ENCODE results near the gene CFAP70.
"Not testable (repeated sequence)": the region's sequence is repeated elsewhere in the genome, so short reads cannot be mapped to it uniquely, and the experiment has no call there.

Gene CFAP70

GRCh38 chr10:73258612-73259011 lies 100.1 kb downstream of the CFAP70 start:
- not testable (repeated sequence) for DNase-seq (ENCODE audit: low read depth in 2 of 2, low spot score in 1 of 2)

DNA sequence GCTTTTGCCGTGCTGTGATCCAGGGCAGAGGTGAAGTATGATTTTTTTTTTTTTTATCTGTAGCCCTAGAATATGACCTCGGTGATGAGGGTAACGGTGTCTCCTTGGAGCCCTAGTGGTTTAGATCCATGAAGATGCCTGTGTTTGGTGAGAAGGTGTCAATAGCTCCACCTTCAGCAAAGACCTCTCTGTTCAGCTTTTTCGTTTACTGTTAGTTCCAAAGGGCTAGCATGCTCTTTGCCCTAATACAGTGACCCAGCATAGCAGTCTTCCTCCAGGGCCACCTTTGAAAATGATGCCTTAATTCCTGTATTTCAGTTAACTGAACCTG lies 105.5 kb downstream of the CFAP70 start:
- DNase-seq (ENCODE audit: low read depth in 2 of 2, low spot score in 1 of 2) = no peak

- peak; percentile 75 to 80 for DNase-seq (ENCODE audit: low read depth in 2 of 2, low spot score in 1 of 2)
These were observed 106.0 kb downstream of the CFAP70 start, which contains the start of gene MRPS16 for GRCh38 chr10:73252445-73253224. Gene MRPS16, minus strand, starts transcription at chr10:73252644. Its CDS starts 162 bp downstream, at chr10:73252482.

GRCh38 chr10:73251683-73252444 lies 106.8 kb downstream of the CFAP70 start:
- no peak for DNase-seq (ENCODE audit: low read depth in 2 of 2, low spot score in 1 of 2)

DNA sequence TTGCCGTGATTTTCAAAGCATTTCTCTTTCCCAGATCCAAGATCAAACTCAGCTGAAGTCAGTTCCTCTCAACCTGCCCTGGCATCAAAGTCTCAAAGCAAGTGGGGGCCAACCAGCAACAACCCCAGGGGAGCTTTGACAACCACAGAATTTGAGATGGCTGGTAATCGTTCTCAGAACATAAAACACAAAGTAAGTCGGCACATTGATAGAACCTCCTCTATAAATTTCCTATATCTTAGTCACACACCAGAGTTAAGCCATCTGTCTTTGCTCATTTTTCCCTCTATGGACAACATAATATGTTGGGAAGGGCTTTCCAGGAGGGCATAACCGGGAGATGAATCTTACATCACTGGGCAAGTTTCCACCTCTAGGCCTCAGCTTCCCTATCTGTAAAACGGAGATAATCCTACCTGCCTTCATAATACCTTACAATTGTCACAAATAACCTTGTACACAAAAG lies 110.4 kb downstream of the CFAP70 start:
- DNase-seq (ENCODE audit: low read depth in 2 of 2, low spot score in 1 of 2) = no peak

- DNase-seq (ENCODE audit: low read depth in 2 of 2, low spot score in 1 of 2) = no peak
These were observed 111.0 kb downstream of the CFAP70 start for GRCh38 chr10:73247509-73248258.

GRCh38 chr10:73246646-73247508 lies 111.8 kb downstream of the CFAP70 start, which contains the start of gene DNAJC9:
Gene DNAJC9, minus strand, starts transcription at chr10:73247255. Its CDS starts 66 bp downstream, at chr10:73247189.
- peak; percentile 94 to 95 for DNase-seq (ENCODE audit: low read depth in 2 of 2, low spot score in 1 of 2)

DNA sequence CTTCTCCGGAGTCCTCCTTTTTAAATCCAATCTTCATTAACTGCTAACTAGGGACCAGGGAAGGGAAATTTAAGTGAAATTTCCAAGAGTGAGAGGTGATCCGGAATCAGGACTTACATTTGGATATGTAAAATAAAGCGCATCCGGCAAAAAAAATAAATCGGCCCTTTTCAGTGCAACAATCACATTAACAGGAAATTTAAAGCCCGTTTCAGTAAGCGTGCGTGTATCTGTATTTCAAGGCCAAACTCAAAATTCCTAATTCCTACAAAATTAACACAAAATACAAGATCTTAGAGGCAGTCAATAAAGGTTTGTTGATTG lies 112.4 kb downstream of the CFAP70 start:
- DNase-seq (ENCODE audit: low read depth in 2 of 2, low spot score in 1 of 2) = no peak

DNA sequence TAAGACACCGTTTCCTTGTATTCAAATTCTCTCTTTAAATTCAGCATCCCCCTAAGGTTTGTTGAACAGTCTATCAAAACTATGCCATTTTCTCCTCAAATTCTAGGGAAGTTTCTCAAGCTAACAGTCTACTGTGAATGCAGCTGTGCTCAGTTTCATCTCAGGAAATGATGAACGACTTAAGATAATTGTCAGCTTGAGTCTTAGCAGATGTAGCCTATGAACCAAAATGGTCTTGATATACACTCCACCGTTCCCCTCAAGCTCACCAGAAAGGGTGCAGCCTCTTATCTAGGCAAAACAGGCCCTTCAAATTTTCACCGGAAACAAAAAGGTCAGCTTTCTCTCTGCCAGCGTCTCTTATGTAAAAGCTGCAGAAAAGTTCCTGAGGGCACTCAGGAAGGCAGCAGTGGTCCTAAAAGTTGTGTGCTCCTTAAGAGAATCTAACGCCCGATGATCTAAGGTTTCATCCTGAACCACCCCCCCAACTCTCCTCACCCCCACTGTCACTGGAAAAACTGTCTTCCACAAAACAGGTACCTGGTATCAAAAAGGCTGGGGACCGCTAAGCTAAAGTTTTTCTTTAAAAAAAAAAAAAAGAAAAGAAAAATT lies 113.7 kb downstream of the CFAP70 start:
- DNase-seq (ENCODE audit: low read depth in 2 of 2, low spot score in 1 of 2) = no peak

DNA sequence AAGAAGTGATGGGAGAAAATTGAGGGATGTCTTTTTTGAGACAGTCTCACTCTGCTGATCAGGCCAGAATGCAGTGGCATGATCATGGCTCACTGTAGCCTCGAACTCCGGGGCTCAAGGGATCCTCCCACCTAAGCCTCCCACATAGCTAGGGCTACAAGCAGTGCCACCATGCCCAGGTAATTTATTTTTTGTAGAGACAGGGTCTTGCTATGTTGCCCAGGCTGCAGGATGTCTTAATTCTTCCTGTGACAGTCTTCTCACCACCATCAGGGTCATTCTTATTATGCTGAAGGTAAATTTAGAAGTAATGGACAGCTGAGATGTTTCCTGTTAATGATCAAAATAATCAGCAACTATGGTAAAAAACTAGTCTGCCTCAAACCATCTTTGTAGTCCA lies 118.8 kb downstream of the CFAP70 start:
- DNase-seq (ENCODE audit: low read depth in 2 of 2, low spot score in 1 of 2) = no peak

DNA sequence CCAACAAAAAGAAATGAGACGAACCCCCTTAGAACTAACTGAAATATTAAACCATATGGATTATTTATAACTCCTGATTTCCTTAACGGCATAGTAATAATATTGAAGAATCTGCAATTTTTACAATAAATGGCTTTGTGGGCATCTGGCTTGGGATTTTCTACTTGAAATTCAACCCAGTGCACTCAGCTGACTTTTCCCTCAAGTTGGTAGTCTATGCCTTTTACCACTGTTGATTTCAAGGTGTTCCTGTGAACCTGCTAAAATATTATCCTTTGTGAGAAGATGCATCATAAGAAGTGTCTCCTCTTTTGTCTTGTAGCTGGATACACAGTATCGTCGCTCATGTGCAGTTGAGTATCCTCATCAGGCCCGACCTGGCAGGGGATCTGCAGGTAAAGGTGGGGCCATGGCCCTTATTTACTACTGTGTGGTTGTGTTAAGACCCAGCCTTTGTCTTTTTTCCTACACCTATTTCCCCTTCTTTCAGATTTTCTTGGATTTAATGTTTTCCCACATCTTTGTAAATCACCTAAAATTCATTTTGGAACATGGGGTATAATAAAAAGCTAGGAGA lies 119.6 kb downstream of the CFAP70 start:
- no peak for DNase-seq (ENCODE audit: low read depth in 2 of 2, low spot score in 1 of 2)

GRCh38 chr10:73234695-73235094 lies 124.0 kb downstream of the CFAP70 start:
- no peak for DNase-seq (ENCODE audit: low read depth in 2 of 2, low spot score in 1 of 2)

GRCh38 chr10:73233883-73234282 lies 124.8 kb downstream of the CFAP70 start:
- no peak for DNase-seq (ENCODE audit: low read depth in 2 of 2, low spot score in 1 of 2)

DNA sequence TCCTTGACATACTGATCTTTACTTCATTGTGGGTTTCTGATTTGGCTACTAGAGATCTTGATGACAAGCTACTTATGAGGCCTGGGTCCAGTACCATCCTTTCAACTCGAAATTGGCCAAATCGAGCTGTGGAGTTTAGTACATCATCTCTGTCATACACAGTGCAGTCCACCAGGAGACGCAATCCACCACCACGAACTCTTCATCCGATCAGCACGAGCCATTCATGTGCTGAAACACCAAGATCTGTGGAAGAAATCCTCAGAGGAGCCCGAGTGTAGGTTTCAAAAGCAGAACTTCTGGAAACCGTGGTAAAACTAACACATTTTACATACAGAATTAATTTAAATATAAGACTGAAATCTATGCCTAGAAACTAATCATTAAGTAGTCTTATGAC lies 125.8 kb downstream of the CFAP70 start:
- DNase-seq (ENCODE audit: low read depth in 2 of 2, low spot score in 1 of 2) = no peak

DNA sequence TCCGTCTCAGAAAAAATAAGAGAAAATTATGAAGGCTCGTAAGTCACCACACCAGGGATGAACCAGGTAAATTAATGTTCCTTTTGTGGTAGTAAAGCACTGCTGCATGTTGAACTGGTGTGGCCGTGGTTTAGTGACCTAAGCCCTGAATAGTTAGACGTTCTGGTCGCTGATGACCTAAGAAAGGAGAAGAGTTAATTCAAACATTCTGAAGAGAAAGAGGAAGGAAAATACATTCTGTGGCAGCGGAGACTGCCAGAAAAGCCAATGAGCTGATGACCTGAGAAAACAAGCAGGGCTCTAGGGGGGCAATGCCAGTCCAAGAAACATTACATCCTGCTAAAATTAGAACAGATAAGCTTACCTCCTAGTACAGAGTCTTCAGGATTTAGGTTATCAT lies 129.1 kb downstream of the CFAP70 start:
- no peak for DNase-seq (ENCODE audit: low read depth in 2 of 2, low spot score in 1 of 2)

DNA sequence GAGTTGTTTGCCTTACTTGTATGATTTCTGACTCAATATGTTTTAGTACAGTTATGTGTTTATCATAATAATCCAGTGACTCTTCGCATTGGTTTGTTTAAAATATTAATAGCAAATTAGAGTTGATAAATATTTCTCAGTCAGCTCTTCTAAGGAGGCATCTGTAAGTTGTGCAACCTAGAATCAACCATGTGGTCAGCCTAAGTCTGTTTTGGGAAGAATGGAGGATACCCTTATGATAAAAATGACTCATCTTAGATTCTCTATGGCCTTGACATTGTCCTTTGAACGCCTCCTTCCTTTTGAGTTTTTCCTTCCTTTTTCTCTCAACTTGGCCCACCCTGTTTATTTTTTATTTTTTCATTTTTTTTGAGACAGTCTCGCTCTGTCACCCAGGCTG lies 130.4 kb downstream of the CFAP70 start:
- DNase-seq (ENCODE audit: low read depth in 2 of 2, low spot score in 1 of 2) = no peak

DNA sequence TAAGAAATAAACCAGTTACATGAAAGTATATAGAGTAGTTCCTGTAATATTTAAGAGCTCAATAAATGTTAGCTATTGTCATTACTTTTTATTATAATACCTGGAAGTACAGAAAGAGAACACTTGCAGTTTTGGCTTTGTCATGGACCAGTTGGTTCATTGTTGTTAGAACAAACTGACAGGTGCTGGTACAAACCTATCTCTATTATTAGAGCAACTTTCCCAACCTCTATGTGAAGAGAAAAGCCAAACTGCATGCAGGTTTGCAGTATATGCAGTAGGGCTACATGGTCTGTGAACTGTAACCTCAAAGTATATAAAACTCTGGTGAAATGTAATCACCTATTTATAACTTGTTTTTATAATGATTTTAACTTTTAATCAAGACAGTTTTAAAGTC lies 132.0 kb downstream of the CFAP70 start:
- no peak for DNase-seq (ENCODE audit: low read depth in 2 of 2, low spot score in 1 of 2)

DNA sequence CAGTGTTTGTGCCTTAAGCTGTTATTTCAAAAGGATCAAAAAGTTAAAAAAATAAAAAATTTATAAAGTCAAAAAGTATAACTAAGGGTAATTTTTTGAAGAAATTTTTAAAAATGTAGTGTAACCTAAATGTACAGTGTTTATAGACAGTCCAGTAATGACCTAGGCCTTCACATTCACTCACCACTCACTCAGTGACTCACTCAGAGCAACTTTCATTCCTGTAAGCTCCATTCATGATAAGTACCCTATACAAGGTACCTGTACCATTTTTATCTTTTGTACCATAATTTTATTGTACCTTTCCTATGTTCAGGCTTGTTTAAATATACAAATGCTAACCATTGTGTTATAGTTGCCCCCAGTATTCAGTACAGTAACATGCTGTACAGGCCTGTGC lies 133.1 kb downstream of the CFAP70 start:
- DNase-seq (ENCODE audit: low read depth in 2 of 2, low spot score in 1 of 2) = no peak

DNA sequence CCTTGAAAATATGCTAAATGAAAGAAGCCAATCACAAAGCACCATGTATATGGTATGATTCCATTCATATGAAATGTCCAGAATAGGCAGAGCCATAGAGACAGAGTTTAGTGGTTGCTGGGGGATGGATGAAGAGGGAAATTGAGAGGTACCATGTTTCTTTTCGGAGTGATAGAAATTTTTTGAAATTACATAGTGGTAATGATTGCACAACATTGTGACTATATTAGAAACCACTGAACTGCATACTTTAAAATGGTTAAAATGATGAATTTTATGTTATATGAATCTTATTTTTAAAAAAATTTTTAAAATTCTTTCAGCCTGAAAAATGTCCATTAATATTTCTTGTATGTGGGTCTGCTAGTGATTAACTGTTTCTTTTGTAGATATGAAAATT lies 137.7 kb downstream of the CFAP70 start:
- no peak for DNase-seq (ENCODE audit: low read depth in 2 of 2, low spot score in 1 of 2)

DNA sequence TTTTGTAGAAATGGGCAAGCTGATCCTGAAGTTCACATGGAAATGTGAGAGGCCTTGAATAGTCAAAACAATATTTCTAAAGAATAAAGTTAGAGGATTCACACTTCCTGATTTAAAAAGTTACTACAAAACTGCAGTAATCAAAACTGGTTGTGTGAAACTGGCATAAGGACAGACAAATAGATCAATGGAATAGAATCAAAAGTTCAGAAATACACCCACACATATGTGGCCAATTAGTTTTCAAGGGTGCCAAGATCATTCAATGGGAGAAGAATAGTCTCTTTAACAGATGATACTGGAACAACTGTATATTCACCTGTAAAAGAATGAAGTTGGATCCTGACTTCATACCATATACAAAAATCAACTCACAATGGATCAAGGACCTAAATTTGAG lies 139.3 kb downstream of the CFAP70 start:
- no peak for DNase-seq (ENCODE audit: low read depth in 2 of 2, low spot score in 1 of 2)

Data from stimulated activated CD8-positive, alpha-beta memory T cell treated with anti-CD3 and anti-CD28 coated beads, Interleukin-4, amount 100 ng/mL, for 1 hour (primary cell).